ENCODE measurements around the gene SIX3. TPM values are rescaled to one million over a fixed set of nuclear protein-coding genes. Genes with fewer than 3 reads are reported as not detected.

Gene SIX3
- polyA plus RNA-seq, 1 experiment: not detected

GRCh38 chr2:44980751-44981713 lies 39.5 kb downstream of the SIX3 start:
- TF ChIP-seq CTCF (IDR thresholded peaks at IDR 0.05; ENCODE audit: insufficient read depth, low read depth, low read length): no peak
- DNase-seq (ENCODE audit: low read depth): no peak
- POLR2A ChIA-PET: interaction anchor here (0.5 kb wide), 1 partner anchor 670 kb away, joined by 3 read pairs; no protein-coding TSS in a partner anchor

DNA sequence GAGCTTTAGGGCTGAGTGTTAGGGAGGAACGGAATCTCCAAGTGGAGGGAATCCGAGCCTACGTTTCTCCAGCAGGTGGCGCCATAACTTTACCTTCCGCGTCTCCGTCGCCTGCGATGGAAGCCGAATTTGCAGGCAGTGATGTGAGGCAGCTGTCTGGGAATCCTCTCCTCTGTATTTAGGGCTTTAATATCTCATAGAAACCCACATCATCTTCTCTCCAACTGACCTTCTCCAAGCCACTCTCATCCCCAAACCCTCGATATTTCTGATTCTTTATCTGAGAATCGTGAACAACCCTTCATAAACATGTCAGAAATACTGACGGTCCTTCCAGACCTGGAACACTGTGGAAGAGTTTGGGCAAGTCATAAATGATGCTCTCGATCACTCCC lies 40.2 kb downstream of the SIX3 start:
- peaks cover 7% of the 10 kb centered on the region; the same call in 1 of the 2 replicates for H3K27me3 ChIP-seq (ENCODE audit: control insufficient read depth, insufficient read depth, low read length)
- no peaks in the 10 kb centered on the region for H3K36me3 ChIP-seq (ENCODE audit: control insufficient read depth, insufficient read depth, low read length)
- DNase-seq (ENCODE audit: low read depth): no peak
- no peak overlapping the region for H3K4me3 ChIP-seq (ENCODE audit: low read depth, low read length)
- TF ChIP-seq CTCF (IDR thresholded peaks at IDR 0.05; ENCODE audit: insufficient read depth, low read depth, low read length): peak; percentile 83
- POLR2A ChIA-PET: no interaction called here
- CTCF ChIA-PET: interaction anchor here (0.5 to 10.4 kb wide), 53 partner anchors 9 to 652 kb away, joined by 3 to 182 read pairs (median 4); no protein-coding TSS in a partner anchor

More at GRCh38 chr2:44980751-44981713, 39.5 kb downstream of the SIX3 start:
- no peak overlapping the region for H3K4me3 ChIP-seq (ENCODE audit: low read depth, low read length)
- H3K27me3 ChIP-seq (ENCODE audit: control insufficient read depth, insufficient read depth, low read length): peaks cover 7% of the 10 kb centered on the region; the same call in 1 of the 2 replicates
- H3K36me3 ChIP-seq (ENCODE audit: control insufficient read depth, insufficient read depth, low read length): no peaks in the 10 kb centered on the region
- CTCF ChIA-PET: interaction anchor here (0.5 to 10.4 kb wide), 47 partner anchors 10 to 652 kb away, joined by 3 to 182 read pairs (median 4); no protein-coding TSS in a partner anchor

GRCh38 chr2:44983836-44984604 lies 42.5 kb downstream of the SIX3 start:
- Histone ChIP-seq H3K27me3 (ENCODE audit: control insufficient read depth, insufficient read depth, low read length) (peaks cover 2% of the 10 kb centered on the region; the same call in 1 of the 2 replicates), H3K4me3 (ENCODE audit: low read depth, low read length) (no peak overlapping the region), H3K36me3 (ENCODE audit: control insufficient read depth, insufficient read depth, low read length) (no peaks in the 10 kb centered on the region)
- TF ChIP-seq CTCF (IDR thresholded peaks at IDR 0.05; ENCODE audit: insufficient read depth, low read depth, low read length): no peak
- no peak for DNase-seq (ENCODE audit: low read depth)
- ChIA-PET CTCF (interaction anchor here (0.7 to 10.4 kb wide), 4 partner anchors 11 to 594 kb away, joined by 3 to 182 read pairs (median 4); no protein-coding TSS in a partner anchor), POLR2A (no interaction called here)

- Histone ChIP-seq H3K36me3 (ENCODE audit: control insufficient read depth, insufficient read depth, low read length) (no peaks in the 10 kb centered on the region), H3K4me3 (ENCODE audit: low read depth, low read length) (no peak overlapping the region), H3K27me3 (ENCODE audit: control insufficient read depth, insufficient read depth, low read length) (peaks cover 8% of the 10 kb centered on the region)
- TF ChIP-seq CTCF (IDR thresholded peaks at IDR 0.05; ENCODE audit: insufficient read depth, low read depth, low read length): no peak
- CTCF ChIA-PET: interaction anchor here (0.6 to 1.5 kb wide), 3 partner anchors 9 to 505 kb away, joined by 3 read pairs; no protein-coding TSS in a partner anchor
- DNase-seq (ENCODE audit: low read depth): no peak
- POLR2A ChIA-PET: no interaction called here
These were observed 47.7 kb downstream of the SIX3 start for GRCh38 chr2:44989176-44989575.

Data from BJ (cell line).